H1 (cell line): ENCODE measurements around the gene DUOX1. TPM values are rescaled to one million over a fixed set of nuclear protein-coding genes. Genes with fewer than 3 reads are reported as not detected.

ENCODE experiments used
- CTCF ChIA-PET: fragments of 300-600 bp; sonication (Branson Sonifier 250); formaldehyde crosslinking; loops from one replicate; lab custom pipeline; 2021; ENCODE audit not compliant: partially characterized antibody; lab: Charles Lee
- POLR2A ChIA-PET: fragments of 300-600 bp; sonication (Branson Sonifier 250); formaldehyde crosslinking; loops from one replicate; lab custom pipeline; 2021; ENCODE audit warnings: inconsistent platforms; ENCODE audit not compliant: partially characterized antibody; lab: Charles Lee
- DNase-seq, 2 experiments: peaks; one replicate each; pipeline versions ENCODE4 v3.0.0 to v3.0.0-alpha.2; 2010 to 2022; ENCODE audit warnings: low spot score in 2 of 2, low read depth in 1 of 2, mixed read lengths in 1 of 2
- FAIRE-seq: peaks from 2 replicates; lab custom pipeline; 2011; peaks lifted over from hg19 to GRCh38; lab: Jason Lieb, UNC
- H2AFZ ChIP-seq: 2 replicates; pipeline ENCODE4 v1.8.1; 2012; ENCODE audit warnings: low read length, inconsistent platforms
- H2AK5ac ChIP-seq: 2 replicates; pipeline ENCODE4 v1.6.1; 2013; ENCODE audit warnings: low read depth, low read length
- H2BK120ac ChIP-seq: replicated peaks from 2 replicates; pipeline ENCODE3; 2013; ENCODE audit warnings: low read depth, low read length, inconsistent platforms
- H2BK12ac ChIP-seq: 2 replicates; pipeline ENCODE4 v1.6.1; 2013; ENCODE audit warnings: low read depth, low read length
- H2BK15ac ChIP-seq: 2 replicates; pipeline ENCODE4 v1.6.1; 2013; ENCODE audit warnings: low read length
- H2BK20ac ChIP-seq: 2 replicates; pipeline ENCODE4 v1.6.1; 2013; ENCODE audit warnings: low read length
- H2BK5ac ChIP-seq: 2 replicates; pipeline ENCODE4 v1.6.1; 2013; ENCODE audit warnings: low read depth, low read length
- H3K14ac ChIP-seq: 2 replicates; pipeline ENCODE4 v1.6.1; 2013; ENCODE audit warnings: inconsistent platforms; ENCODE audit not compliant: insufficient read length
- H3K18ac ChIP-seq: 2 replicates; pipeline ENCODE4 v1.6.1; 2013; ENCODE audit warnings: low read length; ENCODE audit errors: extremely low read depth
- H3K23ac ChIP-seq: 2 replicates; pipeline ENCODE4 v1.6.1; 2013; ENCODE audit warnings: inconsistent platforms; ENCODE audit not compliant: insufficient read length
- H3K23me2 ChIP-seq: 2 replicates; pipeline ENCODE4 v1.6.1; 2013; ENCODE audit warnings: low read depth, low read length
- H3K27ac ChIP-seq: 2 replicates; pipeline ENCODE4 v1.6.1; 2011; ENCODE audit warnings: low read depth, low read length, inconsistent platforms
- H3K27me3 ChIP-seq, 4 experiments: replicated peaks in 1 of 4; 1 replicate in 1 of 4; 2 replicates in 3 of 4; pipeline versions ENCODE4 v1.6.1 to v1.8.1; 2011 to 2013; ENCODE audit warnings: low read length in 3 of 4, mild to moderate bottlenecking in 3 of 4, inconsistent platforms in 2 of 4, mixed read lengths in 2 of 4, moderate library complexity in 1 of 4; ENCODE audit not compliant: control insufficient read depth in 3 of 4, insufficient read depth in 3 of 4; ENCODE audit errors: extremely low read depth in 1 of 4
- H3K36me3 ChIP-seq, 4 experiments: 2 replicates each; pipeline versions ENCODE4 v1.6.1 to v1.8.1; 2011 to 2013; ENCODE audit warnings: mild to moderate bottlenecking in 4 of 4, low read length in 3 of 4, moderate library complexity in 2 of 4, control low read depth in 1 of 4, inconsistent platforms in 1 of 4; ENCODE audit not compliant: insufficient read depth in 4 of 4, control insufficient read depth in 2 of 4
- H3K4ac ChIP-seq: replicated peaks from 2 replicates; pipeline ENCODE3; 2013; ENCODE audit warnings: low read length, low read depth, mixed read lengths, inconsistent platforms; ENCODE audit not compliant: insufficient read length
- H3K4me1 ChIP-seq, 4 experiments: replicated peaks in 1 of 4; 1 replicate in 1 of 4; 2 replicates in 3 of 4; pipeline versions ENCODE4 v1.6.1 to v1.8.1; 2011 to 2013; ENCODE audit warnings: low read length in 3 of 4, inconsistent platforms in 2 of 4, mixed read lengths in 1 of 4; ENCODE audit not compliant: insufficient read depth in 4 of 4, control insufficient read depth in 3 of 4
- H3K4me2 ChIP-seq, 2 experiments: 2 replicates each; pipeline versions ENCODE4 v1.6.1 to v1.8.1; 2011 to 2013; ENCODE audit warnings: low read depth in 2 of 2, low read length in 2 of 2, control low read depth in 1 of 2, inconsistent platforms in 1 of 2, mild to moderate bottlenecking in 1 of 2; ENCODE audit not compliant: insufficient read depth in 1 of 2
- H3K4me3 ChIP-seq, 4 experiments: fragments of 200-600, 300-600 bp in 1 of 4; sonication (generic), shearing (Covaris generic), sonication (Bioruptor Twin) in 1 of 4; 2 replicates each; pipeline versions ENCODE4 v1.5.1 to v1.8.1; 2011 to 2016; ENCODE audit warnings: low read length in 4 of 4, low read depth in 3 of 4, control low read depth in 2 of 4, inconsistent platforms in 2 of 4, mild to moderate bottlenecking in 2 of 4, mixed read lengths in 1 of 4, moderate library complexity in 1 of 4; ENCODE audit not compliant: insufficient read depth in 2 of 4; ENCODE audit errors: extremely low read depth in 1 of 4
- H3K56ac ChIP-seq: replicated peaks from 2 replicates; pipeline ENCODE3; 2013; ENCODE audit warnings: low read depth, mild to moderate bottlenecking, mixed read lengths, low read length, inconsistent platforms; ENCODE audit not compliant: insufficient read length
- H3K79me1 ChIP-seq: 2 replicates; pipeline ENCODE4 v1.6.1; 2013; ENCODE audit warnings: low read depth, low read length, control low read depth
- H3K79me2 ChIP-seq, 2 experiments: 2 replicates each; pipeline versions ENCODE4 v1.6.1 to v1.8.1; 2012 to 2013; ENCODE audit warnings: low read length in 2 of 2, mild to moderate bottlenecking in 2 of 2, inconsistent platforms in 1 of 2; ENCODE audit not compliant: insufficient read depth in 2 of 2, control insufficient read depth in 1 of 2
- H3K9ac ChIP-seq, 4 experiments: replicated peaks in 1 of 4; 1 replicate in 1 of 4; 2 replicates in 3 of 4; pipeline versions ENCODE4 v1.6.1 to v1.8.1; 2011 to 2013; ENCODE audit warnings: low read depth in 3 of 4, low read length in 3 of 4, control low read depth in 2 of 4, mild to moderate bottlenecking in 2 of 4, moderate library complexity in 2 of 4, inconsistent platforms in 1 of 4; ENCODE audit errors: extremely low read depth in 1 of 4
- H3K9me3 ChIP-seq, 2 experiments: 2 replicates each; pipeline versions ENCODE4 v1.6.1 to v1.8.1; 2012 to 2013; ENCODE audit warnings: mild to moderate bottlenecking in 2 of 2, moderate library complexity in 2 of 2, control low read depth in 1 of 2, inconsistent platforms in 1 of 2, low read depth in 1 of 2, low read length in 1 of 2, mixed read lengths in 1 of 2; ENCODE audit not compliant: insufficient read depth in 2 of 2
- H4K20me1 ChIP-seq, 2 experiments: replicated peaks in 1 of 2; 2 replicates each; pipeline versions ENCODE3 to v1.8.1; 2011 to 2013; ENCODE audit warnings: inconsistent platforms in 2 of 2, low read length in 2 of 2, mild to moderate bottlenecking in 1 of 2; ENCODE audit not compliant: insufficient read depth in 2 of 2, control insufficient read depth in 1 of 2
- H4K5ac ChIP-seq: 2 replicates; pipeline ENCODE4 v1.6.1; 2013; ENCODE audit warnings: low read length, low read depth, mixed read lengths, inconsistent platforms; ENCODE audit not compliant: insufficient read length
- H4K8ac ChIP-seq: 2 replicates; pipeline ENCODE4 v1.8.0; 2013; ENCODE audit warnings: mild to moderate bottlenecking, moderate library complexity, low read length, inconsistent platforms; ENCODE audit not compliant: insufficient read depth; ENCODE audit errors: extremely low read depth
- H4K91ac ChIP-seq: replicated peaks from 2 replicates; pipeline ENCODE3; 2013; ENCODE audit warnings: low read length, mixed read lengths, inconsistent platforms; ENCODE audit not compliant: insufficient read length
- ATF3 ChIP-seq: IDR thresholded peaks from 2 replicates; pipeline ENCODE4 v1.6.1; 2011; ENCODE audit warnings: low read depth, mild to moderate bottlenecking, low read length; ENCODE audit not compliant: insufficient read depth
- BACH1 ChIP-seq: IDR thresholded peaks from 2 replicates; pipeline ENCODE4 v1.6.1; 2012; ENCODE audit warnings: low read length, improper control_type of control experiment
- BCL11A ChIP-seq, 2 experiments: IDR thresholded peaks; one replicate each; pipeline ENCODE4 v1.6.1; 2011; ENCODE audit warnings: low read depth in 2 of 2, low read length in 2 of 2, mild to moderate bottlenecking in 2 of 2
- EP300 ChIP-seq, 2 experiments: IDR thresholded peaks; 1 replicate in 1 of 2; 2 replicates in 1 of 2; pipeline ENCODE4 v1.6.1; 2011 to 2012; ENCODE audit warnings: low read depth in 2 of 2, low read length in 2 of 2, mild to moderate bottlenecking in 2 of 2, borderline replicate concordance in 1 of 2, inconsistent platforms in 1 of 2, moderate library complexity in 1 of 2
- MAFK ChIP-seq: IDR thresholded peaks from 2 replicates; pipeline ENCODE4 v1.6.1; 2012; ENCODE audit warnings: low read depth, mild to moderate bottlenecking, improper control_type of control experiment, low read length
- NRF1 ChIP-seq: IDR thresholded peaks from 2 replicates; pipeline ENCODE4 v1.6.1; 2011; ENCODE audit warnings: mild to moderate bottlenecking, low read depth, low read length, improper control_type of control experiment
- SAP30 ChIP-seq: fragments of 300-600 bp; sonication (generic); IDR thresholded peaks from 2 replicates; pipeline ENCODE4 v1.7.1; 2012; ENCODE audit warnings: low read length, moderate library complexity, mild to moderate bottlenecking, inconsistent platforms; ENCODE audit not compliant: insufficient read depth, insufficient replicate concordance
- SP1 ChIP-seq: IDR thresholded peaks from 2 replicates; pipeline ENCODE4 v1.6.1; 2011; ENCODE audit warnings: low read depth, low read length
- SP2 ChIP-seq: IDR thresholded peaks from 2 replicates; pipeline ENCODE4 v1.6.1; 2012; ENCODE audit warnings: mild to moderate bottlenecking, low read length, inconsistent platforms
- SP4 ChIP-seq: IDR thresholded peaks from 2 replicates; pipeline ENCODE4 v1.6.1; 2012; ENCODE audit warnings: low read length, inconsistent platforms
- WGBS, 2 experiments: shearing (Covaris generic) in 1 of 2; methylation state at CpG; one replicate each; pipeline versions ENCODE4 v1.1.6 to v1.1.7; 2013 to 2015; ENCODE audit warnings: low lambda C conversion rate in 2 of 2, mixed read lengths in 2 of 2, inconsistent platforms in 1 of 2, low coverage in 1 of 2, missing lambda C conversion rate in 1 of 2; ENCODE audit not compliant: insufficient replicate concordance in 2 of 2, insufficient coverage in 1 of 2, insufficient read length in 1 of 2; ENCODE audit errors: extremely low coverage in 1 of 2, missing lambda C conversion rate in 1 of 2; 5-methylcytosine and 5-hydroxymethylcytosine counted together
- polyA plus RNA-seq, 7 experiments: library from polyadenylated mRNA; depleted of rRNA in 3 of 7; stranded (reverse) in 5 of 7; unstranded in 2 of 7; fragments of >200 nt in 5 of 7; fragments of 200-250 nt in 2 of 7; gene quantifications; 1 replicate in 5 of 7; 2 replicates in 1 of 7; 4 replicates in 1 of 7; pipeline versions ENCODE4 v1.2.1 to v1.2.3, GENCODE V29; 2011 to 2013; ENCODE audit warnings: missing spikeins in 2 of 7, mixed read lengths in 2 of 7
- total RNA-seq: library from RNA; stranded (reverse); fragmentation: NEBNext Ultra II Directional; extraction: Animal tissue kit (Norgen Biotek cat#: 25700); gene quantifications from 2 replicates; pipeline ENCODE4 v1.2.1, GENCODE V29; 2021
- TF ChIP-seq, protein P1 (sequence below): IDR thresholded peaks from 2 replicates; pipeline ENCODE4 v1.6.1; 2011; ENCODE audit warnings: low read length, improper control_type of control experiment

The DUOX1 gene
- total and polyA plus RNA-seq, 2 of the 8 experiments (the other 6 are each of a cell fraction or from before 2014, with no cell fraction given): 0.84 to 1.4 TPM

GRCh38 chr15:45167631-45168205, 37.9 kb downstream of the DUOX1 start:
- Histone ChIP-seq H3K18ac (no peak overlapping the region), H3K4ac (no peak overlapping the region), H3K9ac (no peak overlapping the region), H3K36me3 (no peaks in the 10 kb centered on the region), H2AK5ac (0 out of 2 replicates have a peak overlapping the region, but pooled peaks have one; percentile 89), H2BK15ac (no peak overlapping the region), H3K56ac (no peak overlapping the region), H3K4me3 (peak overlapping the region in 2 of 4 experiments; percentile 63 to 78; a peak in 4 of 8 replicates), H2AFZ (no peak overlapping the region), H4K20me1 (peaks cover 2 to 4% of the 10 kb centered on the region in 2 experiments), H3K27me3 (no peaks in the 10 kb centered on the region), H2BK12ac (peak overlapping the region; percentile 68; the same call in 1 of the 2 replicates), H2BK5ac (peak overlapping the region; percentile 24; the same call in 1 of the 2 replicates), H4K8ac (no peak overlapping the region), H4K5ac (no peak overlapping the region), H3K23me2 (no peaks in the 10 kb centered on the region; the same call in 1 of the 2 replicates), H3K79me2 (no peaks in the 10 kb centered on the region), H3K79me1 (no peaks in the 10 kb centered on the region), H3K14ac (no peak overlapping the region), H3K23ac (no peak overlapping the region), H4K91ac (no peak overlapping the region), H2BK20ac (no peak overlapping the region), H3K27ac (no peak overlapping the region), H2BK120ac (no peak overlapping the region), H3K9me3 (no peaks in the 10 kb centered on the region), H3K4me2 (peak overlapping the region; percentile 59 to 68; a peak in 2 of 4 replicates), H3K4me1 (peaks cover 0 to 19% (median 14%) of the 10 kb centered on the region in 4 experiments; a peak in 5 of 7 replicates)
- POLR2A ChIA-PET: interaction anchor here (0.7 to 5.7 kb wide), 12 partner anchors 8 to 229 kb away, joined by 3 to 50 read pairs (median 4); partner anchors contain the start of genes DUOX1, DUOXA1 and SHF
- CTCF ChIA-PET: interaction anchor here (0.8 to 41.8 kb wide), 18 partner anchors 10 to 420 kb away, joined by 3 to 1117 read pairs (median 4); partner anchors contain the start of genes BLOC1S6 and SHF
- FAIRE-seq (no peak), DNase-seq (no peak)
- 77% methylated on average over 9 of the region's 9 CpGs; no CpG with 5 or more reads in 1 of the 2 experiments for WGBS, 2 experiments
- TF ChIP-seq ATF3 (no peak), EP300 (IDR thresholded peaks at IDR 0.05; ENCODE audit: borderline replicate concordance in 1 of 2, low read depth in 2 of 2, low read length in 2 of 2) (no peak), SP1 (no peak), BCL11A (IDR thresholded peaks at IDR 0.05; ENCODE audit: low read depth in 2 of 2, low read length in 2 of 2) (no peak), SP2 (no peak), SP4 (no peak), NRF1 (no peak), MAFK (no peak), SAP30 (no peak), BACH1 (no peak)
- TF ChIP-seq, protein P1, sequence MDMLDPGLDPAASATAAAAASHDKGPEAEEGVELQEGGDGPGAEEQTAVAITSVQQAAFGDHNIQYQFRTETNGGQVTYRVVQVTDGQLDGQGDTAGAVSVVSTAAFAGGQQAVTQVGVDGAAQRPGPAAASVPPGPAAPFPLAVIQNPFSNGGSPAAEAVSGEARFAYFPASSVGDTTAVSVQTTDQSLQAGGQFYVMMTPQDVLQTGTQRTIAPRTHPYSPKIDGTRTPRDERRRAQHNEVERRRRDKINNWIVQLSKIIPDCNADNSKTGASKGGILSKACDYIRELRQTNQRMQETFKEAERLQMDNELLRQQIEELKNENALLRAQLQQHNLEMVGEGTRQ: no peak
